ENCODE measurements around the gene MAN1B1. TPM values are rescaled to one million over a fixed set of nuclear protein-coding genes. Genes with fewer than 3 reads are reported as not detected.
"Not testable (repeated sequence)": the region's sequence is repeated elsewhere in the genome, so short reads cannot be mapped to it uniquely, and the experiment has no call there.

The MAN1B1 gene
- total and polyA plus RNA-seq, 2 donors (not counting 3 experiments of a cell fraction or from before 2014, with no cell fraction given): 75.3 to 83.3 TPM

DNA sequence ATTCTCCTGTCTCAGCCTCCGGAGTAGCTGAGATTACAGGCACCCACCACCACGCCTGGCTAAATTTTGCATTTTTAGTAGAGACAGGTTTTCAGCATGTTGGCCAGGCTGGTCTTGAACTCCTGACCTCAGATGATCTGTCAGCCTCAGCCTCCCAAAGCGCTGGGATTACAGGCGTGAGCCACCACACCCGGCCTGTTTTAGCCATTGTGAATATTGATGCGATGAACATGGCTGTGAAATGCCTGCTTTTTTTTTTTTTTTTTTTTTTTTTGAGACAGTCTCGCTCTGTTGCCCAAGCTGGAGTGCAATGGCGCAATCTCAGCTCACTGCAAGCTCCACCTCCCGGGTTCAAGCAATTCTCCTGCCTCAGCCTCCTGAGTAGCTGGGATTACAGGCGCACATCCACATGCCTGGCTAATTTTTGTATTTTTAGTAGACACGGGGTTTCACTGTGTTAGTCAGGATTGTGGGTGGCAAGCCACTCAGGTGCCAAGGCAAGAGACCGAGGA lies 31.4 kb downstream of the MAN1B1 start:
- H3K9ac ChIP-seq (replicated peaks; ENCODE audit: extremely low read depth, insufficient read depth, low read length); H3K27ac ChIP-seq (ENCODE audit: insufficient read depth, low read depth, low read length); H3K9me3 ChIP-seq (replicated peaks; ENCODE audit: control insufficient read depth, insufficient read depth, low read length); H3K4me1 ChIP-seq (ENCODE audit: control insufficient read depth, extremely low read depth, insufficient read depth, low read length); H3K79me2 ChIP-seq (ENCODE audit: control insufficient read depth, insufficient read depth, low read length); H2AFZ ChIP-seq (ENCODE audit: low read depth, low read length); dilution Hi-C loops (cut with MboI; ENCODE audit: extremely low pct_ligation_motif_present, low sequenced_read_pairs); H3K9me1 ChIP-seq (replicated peaks; ENCODE audit: control insufficient read depth, extremely low read depth, insufficient read depth, low read length); H3K27me3 ChIP-seq (ENCODE audit: control insufficient read depth in 2 of 2, insufficient read depth in 2 of 2, low read length in 2 of 2); H3K4me2 ChIP-seq (ENCODE audit: insufficient read depth, low read length); DNase-seq (ENCODE audit: low read depth, low spot score); H4K20me1 ChIP-seq (replicated peaks; ENCODE audit: control insufficient read depth, extremely low read depth, insufficient read depth, low read length); BruUV-seq (replicated peaks); H3K36me3 ChIP-seq (ENCODE audit: control insufficient read depth in 2 of 2, extremely low read depth in 1 of 2, insufficient read depth in 2 of 2, low read length in 2 of 2); H3K4me3 ChIP-seq (replicated peaks in 1 of 3; ENCODE audit: insufficient read depth in 1 of 3, low read depth in 1 of 3, low read length in 3 of 3); FAIRE-seq: not testable (repeated sequence)
- intact Hi-C loops (cut with micrococcal nuclease): loop anchor here (1.0 to 5.0 kb wide), 2 partner anchors 59 to 109 kb away; partner anchors contain the start of gene RNF224
- ChIA-PET POLR2A (interaction anchor here (0.6 kb wide), 1 partner anchor 21 kb away, joined by 3 read pairs; no protein-coding TSS in a partner anchor), CTCF (interaction anchor here (0.7 to 5.4 kb wide), 7 partner anchors 9 to 118 kb away, joined by 3 to 42 read pairs (median 4); partner anchors contain the start of genes CYSRT1 and RNF224)

DNA sequence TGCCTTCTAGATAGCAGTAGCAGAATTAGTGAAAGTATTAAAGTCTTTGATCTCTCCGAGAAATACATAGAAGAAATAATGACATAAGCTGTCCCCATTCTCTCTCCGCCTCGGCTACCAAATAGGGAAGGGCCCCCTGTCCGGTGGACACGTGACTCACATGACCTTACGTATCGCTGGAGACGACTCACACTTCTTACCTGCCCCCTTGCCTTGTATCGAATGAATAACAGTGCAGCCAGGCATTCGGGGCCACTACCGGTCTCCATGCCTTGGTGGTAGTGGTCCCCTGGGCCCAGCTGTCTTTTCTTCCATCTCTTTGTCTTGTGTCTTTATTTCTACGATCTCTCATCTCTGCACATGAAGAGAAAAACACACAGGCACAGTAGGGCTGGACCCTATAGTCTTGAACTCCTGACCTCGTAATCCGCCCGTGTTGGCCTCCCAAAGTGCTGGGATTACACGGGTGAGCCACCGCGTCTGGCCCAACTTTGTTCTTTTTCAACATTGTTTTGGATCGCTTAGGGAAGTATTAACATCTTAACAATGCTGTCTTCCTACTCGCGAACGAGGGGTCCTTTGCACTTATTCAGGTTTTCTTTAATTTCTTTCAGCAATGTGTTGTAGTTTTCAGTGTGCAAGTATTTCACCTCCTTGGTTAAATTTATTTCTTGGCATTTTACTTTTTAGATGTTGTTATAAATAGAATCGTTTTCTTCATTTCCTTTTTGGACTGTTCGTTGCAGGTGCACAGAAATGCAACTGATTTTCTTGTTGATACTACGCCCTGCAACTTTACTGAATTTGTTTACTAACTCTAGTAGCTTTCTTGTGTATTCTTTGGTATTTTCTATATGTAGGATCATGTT lies 35.4 kb downstream of the MAN1B1 start:
- H3K27ac ChIP-seq (ENCODE audit: insufficient read depth, low read depth, low read length); H2AFZ ChIP-seq (ENCODE audit: low read depth, low read length); DNase-seq (ENCODE audit: low read depth, low spot score); H3K4me1 ChIP-seq (ENCODE audit: control insufficient read depth, extremely low read depth, insufficient read depth, low read length); dilution Hi-C loops (cut with MboI; ENCODE audit: extremely low pct_ligation_motif_present, low sequenced_read_pairs); H3K9ac ChIP-seq (replicated peaks; ENCODE audit: extremely low read depth, insufficient read depth, low read length); BruUV-seq (replicated peaks); H4K20me1 ChIP-seq (replicated peaks; ENCODE audit: control insufficient read depth, extremely low read depth, insufficient read depth, low read length); H3K4me3 ChIP-seq (replicated peaks in 1 of 3; ENCODE audit: insufficient read depth in 1 of 3, low read depth in 1 of 3, low read length in 3 of 3); H3K36me3 ChIP-seq (ENCODE audit: control insufficient read depth in 2 of 2, extremely low read depth in 1 of 2, insufficient read depth in 2 of 2, low read length in 2 of 2); H3K4me2 ChIP-seq (ENCODE audit: insufficient read depth, low read length); H3K9me3 ChIP-seq (replicated peaks; ENCODE audit: control insufficient read depth, insufficient read depth, low read length); FAIRE-seq; H3K9me1 ChIP-seq (replicated peaks; ENCODE audit: control insufficient read depth, extremely low read depth, insufficient read depth, low read length); H3K79me2 ChIP-seq (ENCODE audit: control insufficient read depth, insufficient read depth, low read length); H3K27me3 ChIP-seq (ENCODE audit: control insufficient read depth in 2 of 2, insufficient read depth in 2 of 2, low read length in 2 of 2): not testable (repeated sequence)
- CTCF ChIA-PET: interaction anchor here (1.0 to 4.0 kb wide), 4 partner anchors 9 to 140 kb away, joined by 3 to 20 read pairs (median 4); partner anchors contain the start of gene RNF224
- POLR2A ChIA-PET: interaction anchor here (0.7 kb wide), 1 partner anchor 120 kb away, joined by 6 read pairs; no protein-coding TSS in a partner anchor
- intact Hi-C loops (cut with micrococcal nuclease): loop anchor here (1.0 kb wide), 1 partner anchor 101 kb away; no protein-coding TSS in a partner anchor

DNA sequence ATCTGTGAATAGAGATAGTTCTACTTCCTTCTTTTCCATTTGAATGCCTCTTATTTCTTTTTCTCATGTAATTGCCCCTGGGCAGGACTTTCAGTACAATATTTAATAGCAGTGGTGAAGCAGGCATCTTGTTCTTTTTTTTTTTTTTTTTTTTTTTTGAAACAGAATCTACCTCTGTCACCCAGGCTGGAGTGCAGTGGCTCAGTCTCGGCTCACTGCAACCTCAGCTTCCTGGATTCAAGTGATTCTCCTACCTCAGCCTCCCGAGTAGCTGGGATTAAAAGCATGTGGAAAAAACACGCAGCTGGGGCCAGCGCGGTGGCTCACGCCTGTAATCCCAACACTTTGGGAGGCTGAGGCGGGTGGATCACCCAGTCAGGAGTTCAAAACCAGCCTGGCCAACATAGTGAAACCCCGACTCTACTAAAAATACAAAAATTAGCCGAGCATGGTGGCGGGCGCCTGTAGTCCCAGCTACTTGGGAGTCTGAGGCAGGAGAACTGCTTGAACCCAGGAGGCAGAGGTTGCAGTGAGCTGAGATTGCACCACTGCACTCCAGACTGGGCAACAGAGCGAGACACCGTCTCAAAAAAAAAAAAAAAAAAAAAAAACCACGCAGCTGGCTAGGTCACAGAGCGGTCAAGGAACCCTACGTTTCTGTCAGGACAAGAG lies 36.1 kb downstream of the MAN1B1 start:
- H3K4me3 ChIP-seq (replicated peaks in 1 of 3; ENCODE audit: insufficient read depth in 1 of 3, low read depth in 1 of 3, low read length in 3 of 3); FAIRE-seq; dilution Hi-C loops (cut with MboI; ENCODE audit: extremely low pct_ligation_motif_present, low sequenced_read_pairs); DNase-seq (ENCODE audit: low read depth, low spot score); H3K36me3 ChIP-seq (ENCODE audit: control insufficient read depth in 2 of 2, extremely low read depth in 1 of 2, insufficient read depth in 2 of 2, low read length in 2 of 2); H3K9me3 ChIP-seq (replicated peaks; ENCODE audit: control insufficient read depth, insufficient read depth, low read length); H3K79me2 ChIP-seq (ENCODE audit: control insufficient read depth, insufficient read depth, low read length); H4K20me1 ChIP-seq (replicated peaks; ENCODE audit: control insufficient read depth, extremely low read depth, insufficient read depth, low read length); H3K27me3 ChIP-seq (ENCODE audit: control insufficient read depth in 2 of 2, insufficient read depth in 2 of 2, low read length in 2 of 2); BruUV-seq (replicated peaks); H3K9ac ChIP-seq (replicated peaks; ENCODE audit: extremely low read depth, insufficient read depth, low read length); H3K9me1 ChIP-seq (replicated peaks; ENCODE audit: control insufficient read depth, extremely low read depth, insufficient read depth, low read length); H3K27ac ChIP-seq (ENCODE audit: insufficient read depth, low read depth, low read length); H2AFZ ChIP-seq (ENCODE audit: low read depth, low read length); H3K4me1 ChIP-seq (ENCODE audit: control insufficient read depth, extremely low read depth, insufficient read depth, low read length); H3K4me2 ChIP-seq (ENCODE audit: insufficient read depth, low read length): not testable (repeated sequence)
- POLR2A ChIA-PET: interaction anchor here (0.7 kb wide), 2 partner anchors 61 to 119 kb away, joined by 6 read pairs; no protein-coding TSS in a partner anchor
- CTCF ChIA-PET: interaction anchor here (0.7 to 4.0 kb wide), 4 partner anchors 53 to 140 kb away, joined by 3 to 20 read pairs (median 4); partner anchors contain the start of gene RNF224
- intact Hi-C loops (cut with micrococcal nuclease): loop anchor here (1.0 kb wide), 1 partner anchor 100 kb away; no protein-coding TSS in a partner anchor

All from endothelial cell of umbilical vein (primary cell).